ENCODE measurements around the gene LMF1.

LMF1 gene

DNA sequence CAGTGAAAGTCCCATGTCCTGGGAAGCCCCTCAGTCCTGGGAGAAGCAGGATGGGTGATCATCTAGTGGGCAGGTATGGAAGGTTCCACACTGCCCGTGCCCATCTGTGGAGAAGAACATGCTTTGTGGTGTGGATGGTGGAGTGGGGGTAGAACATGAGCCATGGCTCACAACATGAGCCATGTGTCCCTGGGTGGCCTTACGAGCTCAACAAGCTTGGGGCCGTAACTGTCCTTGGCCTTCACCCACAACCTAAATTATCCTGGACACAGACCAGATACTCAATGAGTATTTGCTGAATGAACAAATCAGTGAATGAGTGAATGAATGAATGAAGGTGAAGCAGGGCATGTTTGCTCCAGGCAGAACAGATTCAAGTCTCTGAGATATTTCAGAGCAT lies 24.3 kb upstream of the LMF1 start:
- H3F3A ChIP-seq (ENCODE audit: control insufficient read depth, insufficient read depth), result no peaks in the 10 kb centered on the region
- no peak for TF ChIP-seq EZH2phosphoT487 (IDR thresholded peaks at IDR 0.05; ENCODE audit: borderline replicate concordance, low read length)
- TF ChIP-seq, protein P1, sequence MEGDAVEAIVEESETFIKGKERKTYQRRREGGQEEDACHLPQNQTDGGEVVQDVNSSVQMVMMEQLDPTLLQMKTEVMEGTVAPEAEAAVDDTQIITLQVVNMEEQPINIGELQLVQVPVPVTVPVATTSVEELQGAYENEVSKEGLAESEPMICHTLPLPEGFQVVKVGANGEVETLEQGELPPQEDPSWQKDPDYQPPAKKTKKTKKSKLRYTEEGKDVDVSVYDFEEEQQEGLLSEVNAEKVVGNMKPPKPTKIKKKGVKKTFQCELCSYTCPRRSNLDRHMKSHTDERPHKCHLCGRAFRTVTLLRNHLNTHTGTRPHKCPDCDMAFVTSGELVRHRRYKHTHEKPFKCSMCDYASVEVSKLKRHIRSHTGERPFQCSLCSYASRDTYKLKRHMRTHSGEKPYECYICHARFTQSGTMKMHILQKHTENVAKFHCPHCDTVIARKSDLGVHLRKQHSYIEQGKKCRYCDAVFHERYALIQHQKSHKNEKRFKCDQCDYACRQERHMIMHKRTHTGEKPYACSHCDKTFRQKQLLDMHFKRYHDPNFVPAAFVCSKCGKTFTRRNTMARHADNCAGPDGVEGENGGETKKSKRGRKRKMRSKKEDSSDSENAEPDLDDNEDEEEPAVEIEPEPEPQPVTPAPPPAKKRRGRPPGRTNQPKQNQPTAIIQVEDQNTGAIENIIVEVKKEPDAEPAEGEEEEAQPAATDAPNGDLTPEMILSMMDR (IDR thresholded peaks at IDR 0.05; ENCODE audit: low read depth, low read length, poor library complexity, severe bottlenecking), result no peak
- no peaks in the 10 kb centered on the region for H3K36me3 ChIP-seq (ENCODE audit: control insufficient read depth, low read length)
- H4K20me1 ChIP-seq (ENCODE audit: control insufficient read depth, insufficient read depth, low read depth, low read length), result no peaks in the 10 kb centered on the region
- H3K4me3 ChIP-seq (ENCODE audit: low read length), result no peak overlapping the region
- no peak overlapping the region for H3K4me2 ChIP-seq (ENCODE audit: low read length)
- peaks cover 21% of the 10 kb centered on the region for H3K27me3 ChIP-seq (ENCODE audit: control insufficient read depth, low read length)
- H3K4me1 ChIP-seq (ENCODE audit: control insufficient read depth, low read length), result no peaks in the 10 kb centered on the region
- no peaks in the 10 kb centered on the region for H3K9me3 ChIP-seq (ENCODE audit: control insufficient read depth, insufficient read depth, low read length)
- no peak overlapping the region for H3K27ac ChIP-seq (ENCODE audit: low read depth, low read length)
- H3K9me2 ChIP-seq (replicated peaks; ENCODE audit: control insufficient read depth, low read length), result no peaks in the 10 kb centered on the region
- no peaks in the 10 kb centered on the region for H3K79me2 ChIP-seq (ENCODE audit: control insufficient read depth, low read length)

DNA sequence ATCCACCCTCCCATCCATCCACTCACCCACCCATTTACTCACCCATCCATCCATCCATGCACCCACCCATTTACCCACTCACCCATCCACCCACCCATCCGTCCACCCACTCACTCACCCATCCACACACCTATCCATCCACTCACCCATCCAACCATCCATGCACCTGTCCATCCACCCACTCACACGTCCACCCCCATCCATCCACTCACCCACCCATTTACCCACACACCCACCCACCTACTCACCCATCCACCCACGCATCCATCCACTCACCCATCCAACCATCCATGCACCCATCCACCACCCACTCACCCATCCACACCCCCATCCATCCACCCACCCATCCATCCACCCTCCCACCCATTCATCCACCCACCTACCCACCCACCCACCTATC lies 22.9 kb upstream of the LMF1 start:
- no peak for TF ChIP-seq EZH2phosphoT487 (IDR thresholded peaks at IDR 0.05; ENCODE audit: borderline replicate concordance, low read length)
- TF ChIP-seq, protein P1 (IDR thresholded peaks at IDR 0.05; ENCODE audit: low read depth, low read length, poor library complexity, severe bottlenecking), result no peak
- peaks cover 21% of the 10 kb centered on the region for H3K27me3 ChIP-seq (ENCODE audit: control insufficient read depth, low read length)
- H3K4me3 ChIP-seq (ENCODE audit: low read length), result no peak overlapping the region
- H3K79me2 ChIP-seq (ENCODE audit: control insufficient read depth, low read length), result no peaks in the 10 kb centered on the region
- no peaks in the 10 kb centered on the region for H3K36me3 ChIP-seq (ENCODE audit: control insufficient read depth, low read length)
- H3K4me1 ChIP-seq (ENCODE audit: control insufficient read depth, low read length), result no peaks in the 10 kb centered on the region
- H4K20me1 ChIP-seq (ENCODE audit: control insufficient read depth, insufficient read depth, low read depth, low read length), result no peaks in the 10 kb centered on the region
- H3K4me2 ChIP-seq (ENCODE audit: low read length), result no peak overlapping the region
- no peak overlapping the region for H3K27ac ChIP-seq (ENCODE audit: low read depth, low read length)
- no peaks in the 10 kb centered on the region for H3F3A ChIP-seq (ENCODE audit: control insufficient read depth, insufficient read depth)
- no peaks in the 10 kb centered on the region for H3K9me3 ChIP-seq (ENCODE audit: control insufficient read depth, insufficient read depth, low read length)
- H3K9me2 ChIP-seq (replicated peaks; ENCODE audit: control insufficient read depth, low read length), result no peaks in the 10 kb centered on the region

DNA sequence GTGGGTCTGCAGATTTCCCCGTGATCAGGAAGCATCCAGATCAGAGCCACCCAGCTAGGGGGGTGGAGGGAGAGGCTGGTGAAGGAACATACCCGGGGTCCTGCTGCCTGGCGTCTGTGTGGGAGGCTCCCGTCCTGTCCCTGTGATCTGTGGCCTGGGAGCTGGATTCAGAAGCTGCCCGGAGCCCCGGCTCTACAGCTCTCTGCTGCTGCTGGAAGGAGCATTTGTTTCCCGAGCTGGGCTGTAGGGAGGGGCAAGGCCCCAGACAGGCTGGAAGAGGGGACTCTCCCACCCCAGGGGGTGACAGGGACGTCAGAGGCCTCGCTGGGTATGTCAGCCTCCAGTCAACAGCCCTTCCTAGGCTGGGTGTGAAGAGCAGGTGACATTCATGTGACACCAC lies 21.0 kb upstream of the LMF1 start:
- TF ChIP-seq, protein P1 (IDR thresholded peaks at IDR 0.05; ENCODE audit: low read depth, low read length, poor library complexity, severe bottlenecking), result no peak
- no peak for TF ChIP-seq EZH2phosphoT487 (IDR thresholded peaks at IDR 0.05; ENCODE audit: borderline replicate concordance, low read length)
- no peaks in the 10 kb centered on the region for H3F3A ChIP-seq (ENCODE audit: control insufficient read depth, insufficient read depth)
- no peaks in the 10 kb centered on the region for H3K9me2 ChIP-seq (replicated peaks; ENCODE audit: control insufficient read depth, low read length)
- H4K20me1 ChIP-seq (ENCODE audit: control insufficient read depth, insufficient read depth, low read depth, low read length), result no peaks in the 10 kb centered on the region
- H3K4me2 ChIP-seq (ENCODE audit: low read length), result no peak overlapping the region
- no peak overlapping the region for H3K4me3 ChIP-seq (ENCODE audit: low read length)
- no peaks in the 10 kb centered on the region for H3K79me2 ChIP-seq (ENCODE audit: control insufficient read depth, low read length)
- no peaks in the 10 kb centered on the region for H3K9me3 ChIP-seq (ENCODE audit: control insufficient read depth, insufficient read depth, low read length)
- no peak overlapping the region for H3K27ac ChIP-seq (ENCODE audit: low read depth, low read length)
- H3K36me3 ChIP-seq (ENCODE audit: control insufficient read depth, low read length), result no peaks in the 10 kb centered on the region
- no peaks in the 10 kb centered on the region for H3K4me1 ChIP-seq (ENCODE audit: control insufficient read depth, low read length)
- H3K27me3 ChIP-seq (ENCODE audit: control insufficient read depth, low read length), result peaks cover 6% of the 10 kb centered on the region; the same call in 1 of the 2 replicates

DNA sequence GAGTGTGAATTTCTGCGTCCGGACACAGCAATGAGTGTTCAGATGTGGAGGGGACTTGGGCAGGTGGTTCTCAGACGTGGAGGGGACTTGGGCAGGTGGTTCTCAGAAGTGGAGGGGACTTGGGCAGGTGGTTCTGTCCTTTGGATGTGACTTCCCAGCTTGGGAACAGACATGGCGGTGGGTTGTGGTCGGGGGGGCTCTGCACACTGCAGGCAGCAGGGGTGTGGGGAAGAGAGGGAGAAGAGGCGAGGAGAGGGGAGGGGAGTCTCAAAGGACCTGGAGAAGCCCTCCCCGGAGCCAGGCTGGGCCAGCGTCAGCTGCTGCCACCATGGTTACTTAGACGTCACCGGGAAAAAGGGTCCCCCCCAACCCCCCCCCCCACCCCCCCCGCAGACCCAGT lies 20.6 kb upstream of the LMF1 start:
- no peaks in the 10 kb centered on the region for H3K79me2 ChIP-seq (ENCODE audit: control insufficient read depth, low read length)
- no peak overlapping the region for H3K4me2 ChIP-seq (ENCODE audit: low read length)
- no peaks in the 10 kb centered on the region for H4K20me1 ChIP-seq (ENCODE audit: control insufficient read depth, insufficient read depth, low read depth, low read length)
- no peaks in the 10 kb centered on the region for H3K4me1 ChIP-seq (ENCODE audit: control insufficient read depth, low read length)
- H3K27ac ChIP-seq (ENCODE audit: low read depth, low read length), result no peak overlapping the region
- 0 out of 2 replicates have a peak, but pooled peaks cover 4% of the 10 kb centered on the region for H3K27me3 ChIP-seq (ENCODE audit: control insufficient read depth, low read length)
- no peak for TF ChIP-seq EZH2phosphoT487 (IDR thresholded peaks at IDR 0.05; ENCODE audit: borderline replicate concordance, low read length)
- TF ChIP-seq, protein P1 (IDR thresholded peaks at IDR 0.05; ENCODE audit: low read depth, low read length, poor library complexity, severe bottlenecking), result no peak
- H3K36me3 ChIP-seq (ENCODE audit: control insufficient read depth, low read length), result no peaks in the 10 kb centered on the region
- H3K4me3 ChIP-seq (ENCODE audit: low read length), result no peak overlapping the region
- H3F3A ChIP-seq (ENCODE audit: control insufficient read depth, insufficient read depth), result no peaks in the 10 kb centered on the region
- no peaks in the 10 kb centered on the region for H3K9me2 ChIP-seq (replicated peaks; ENCODE audit: control insufficient read depth, low read length)
- no peaks in the 10 kb centered on the region for H3K9me3 ChIP-seq (ENCODE audit: control insufficient read depth, insufficient read depth, low read length)

All from DOHH2 (cell line).